GM12878 (cell line): ENCODE results near the gene TCF12. TPM values are rescaled to one million over a fixed set of nuclear protein-coding genes. Genes with fewer than 3 reads are reported as not detected.

ENCODE experiments used
- ATAC-seq: fragments of 200-7000 bp; cut with Tn5 transposase; 3 replicates; pipeline ENCODE4 v1.9.1; 2020; ENCODE audit warnings: mild to moderate bottlenecking, moderate library complexity
- BruUV-seq: library from RNA; stranded (reverse); fragments of 400-500 nt; replicated peaks from 2 replicates; lab custom pipeline; 2021; lab: Mats Ljungman, UMichigan
- CTCF ChIA-PET: fragments of 300-600 bp; sonication (Branson Sonifier 250); formaldehyde crosslinking; extraction: SDS; loops from one replicate; lab custom pipeline; 2021; ENCODE audit warnings: inconsistent platforms; lab: Yijun Ruan, JAX
- POLR2A ChIA-PET: fragments of 350-600 bp; formaldehyde crosslinking; extraction: SDS; loops from one replicate; lab custom pipeline; 2021; ENCODE audit warnings: inconsistent platforms; lab: Charles Lee
- RAD21 ChIA-PET: fragments of 300-600 bp; sonication (Branson Sonifier 250); formaldehyde crosslinking; loops from one replicate; lab custom pipeline; 2023; ENCODE audit warnings: antibody characterized with exemption; ENCODE audit not compliant: unreplicated experiment; lab: Charles Lee
- SMC1A ChIA-PET: fragments of 300-600 bp; sonication (Branson Sonifier 250); formaldehyde crosslinking; loops from one replicate; lab custom pipeline; 2023; ENCODE audit not compliant: unreplicated experiment, uncharacterized antibody; lab: Charles Lee
- DNase-seq: peaks from one replicate; pipeline ENCODE4 v3.0.0-alpha.2; 2011; ENCODE audit warnings: low read depth, low spot score
- FAIRE-seq: peaks from 3 replicates; lab custom pipeline; 2011; peaks lifted over from hg19 to GRCh38; lab: Jason Lieb, UNC
- H2AFZ ChIP-seq: 2 replicates; pipeline ENCODE4 v1.6.0; 2011; ENCODE audit warnings: low read depth, low read length, control low read depth; ENCODE audit not compliant: control insufficient read depth
- H3K27ac ChIP-seq: 2 replicates; pipeline ENCODE4 v1.5.1; 2011; ENCODE audit warnings: control low read depth; ENCODE audit not compliant: control insufficient read depth, insufficient read depth
- H3K27me3 ChIP-seq, 2 experiments: replicated peaks in 1 of 2; 2 replicates each; pipeline versions ENCODE4 v1.6.0 to v1.6.1; 2011; ENCODE audit warnings: low read length in 1 of 2; ENCODE audit not compliant: control insufficient read depth in 2 of 2, insufficient read depth in 2 of 2
- H3K36me3 ChIP-seq, 2 experiments: 2 replicates each; pipeline ENCODE4 v1.5.1; 2011; ENCODE audit warnings: low read length in 1 of 2; ENCODE audit not compliant: control insufficient read depth in 2 of 2, insufficient read depth in 2 of 2
- H3K4me1 ChIP-seq: 2 replicates; pipeline ENCODE4 v1.6.1; 2011; ENCODE audit warnings: mild to moderate bottlenecking, low read length, moderate library complexity, mixed read lengths; ENCODE audit not compliant: control insufficient read depth, insufficient read depth
- H3K4me2 ChIP-seq: 2 replicates; pipeline ENCODE4 v1.6.0; 2011; ENCODE audit warnings: control low read depth; ENCODE audit not compliant: control insufficient read depth, insufficient read depth
- H3K4me3 ChIP-seq: fragments of 200-600 bp; sonication (generic); 2 replicates; pipeline ENCODE4 v1.5.1; 2016
- H3K79me2 ChIP-seq: 2 replicates; pipeline ENCODE4 v1.6.0; 2011; ENCODE audit warnings: low read length; ENCODE audit not compliant: control insufficient read depth, insufficient read depth
- H3K9ac ChIP-seq: 2 replicates; pipeline ENCODE4 v1.8.0; 2011; ENCODE audit warnings: low read length, control low read depth, mixed read lengths; ENCODE audit not compliant: control insufficient read depth, insufficient read depth
- H3K9me3 ChIP-seq: replicated peaks from 3 replicates; pipeline ENCODE4 v1.5.1; 2011; ENCODE audit warnings: mild to moderate bottlenecking, low read length; ENCODE audit not compliant: control insufficient read depth, insufficient read depth
- H4K20me1 ChIP-seq: 2 replicates; pipeline ENCODE4 v1.6.0; 2011; ENCODE audit not compliant: control insufficient read depth, insufficient read depth
- CHD2 ChIP-seq: IDR thresholded peaks from 2 replicates; pipeline ENCODE4 v1.6.1; 2011; ENCODE audit warnings: low read depth, low read length, improper control_type of control experiment, borderline replicate concordance
- CHD4 ChIP-seq: fragments of 200-600 bp; sonication (generic); IDR thresholded peaks from 2 replicates; pipeline ENCODE4 v1.6.1; 2016; ENCODE audit warnings: mild to moderate bottlenecking
- HDAC6 ChIP-seq: fragments of 200-600 bp; sonication (generic); IDR thresholded peaks from one replicate; pipeline ENCODE4 v1.8.0; 2017; ENCODE audit warnings: antibody characterized with exemption; ENCODE audit not compliant: unreplicated experiment
- NKRF ChIP-seq: fragments of 450-650 bp; conservative IDR thresholded peaks from 2 replicates; pipeline ENCODE4 v1.6.1; 2017; ENCODE audit warnings: mild to moderate bottlenecking, moderate library complexity
- NRF1 ChIP-seq: conservative IDR thresholded peaks from 2 replicates; pipeline ENCODE4 v1.6.1; 2011; ENCODE audit warnings: mild to moderate bottlenecking, low read depth, low read length, improper control_type of control experiment
- PML ChIP-seq: IDR thresholded peaks from 2 replicates; pipeline ENCODE4 v1.6.1; 2012; ENCODE audit warnings: low read length, inconsistent platforms
- POLR2A ChIP-seq: IDR thresholded peaks from 2 replicates; pipeline ENCODE4 v1.6.1; 2011; ENCODE audit warnings: low read depth, mild to moderate bottlenecking, low read length
- SIN3A ChIP-seq: IDR thresholded peaks from 2 replicates; pipeline ENCODE4 v1.6.1; 2012; ENCODE audit warnings: low read depth, low read length, improper control_type of control experiment
- YBX1 ChIP-seq: fragments of 450-650 bp; IDR thresholded peaks from 2 replicates; pipeline ENCODE4 v1.6.1; 2016; ENCODE audit warnings: antibody characterized with exemption
- WGBS: methylation state at CpG from one replicate; pipeline ENCODE4 v1.1.6; 2016; ENCODE audit warnings: low lambda C conversion rate; ENCODE audit not compliant: insufficient replicate concordance, insufficient coverage; ENCODE audit errors: missing lambda C conversion rate; 5-methylcytosine and 5-hydroxymethylcytosine counted together
- in situ Hi-C: fragments of 300-500 bp; cut with MboI; formaldehyde crosslinking; loops from 9 replicates; pipeline ENCODE4 v1.14.3; 2018; ENCODE audit warnings: mixed read lengths
- intact Hi-C: fragments of 100-400 bp; cut with micrococcal nuclease; formaldehyde crosslinking; loops from one replicate; pipeline ENCODE4 v1.14.2; 2022; ENCODE audit not compliant: unreplicated experiment
- polyA plus RNA-seq, 11 experiments: library from polyadenylated mRNA; depleted of rRNA in 4 of 11; unstranded in 6 of 11; stranded (reverse) in 5 of 11; fragments of >200 nt; fragmentation: Nextera tagmentation in 4 of 11; fragmentation: Illumina TruSeq in 1 of 11; extraction: Ambion mirVana in 4 of 11; extraction: Trizol in 1 of 11; gene quantifications; 1 replicate in 1 of 11; 2 replicates in 10 of 11; pipeline versions ENCODE4 v1.2.1 to v1.2.3, GENCODE V29; 2011 to 2016; ENCODE audit warnings: inconsistent platforms in 2 of 11, missing spikeins in 2 of 11, low read depth in 1 of 11
- total RNA-seq, 4 experiments: library from RNA; depleted of rRNA in 3 of 4; stranded (reverse); fragments of >200 nt in 3 of 4; fragmentation: Illumina TruSeq in 1 of 4; extraction: Trizol in 1 of 4; gene quantifications; 2 replicates each; pipeline versions ENCODE4 v1.2.1 to v1.2.3, GENCODE V29; 2013 to 2021
- TF ChIP-seq, protein P1 (sequence below): fragments of 150-350 bp; IDR thresholded peaks from 2 replicates; pipeline ENCODE4 v1.6.1; 2014; ENCODE audit warnings: mild to moderate bottlenecking, low read depth, low read length
- TF ChIP-seq, protein P2 (sequence below): fragments of 450-650 bp; formaldehyde crosslinking; IDR thresholded peaks from 2 replicates; pipeline ENCODE4 v1.4.0; 2022; ENCODE audit warnings: mild to moderate bottlenecking, moderate library complexity

TCF12 gene
- total and polyA plus RNA-seq, 10 of the 15 experiments (the other 5 are each of a cell fraction or from before 2014, with no cell fraction given) = 8.2 to 70.9 (median 49.5) TPM

DNA sequence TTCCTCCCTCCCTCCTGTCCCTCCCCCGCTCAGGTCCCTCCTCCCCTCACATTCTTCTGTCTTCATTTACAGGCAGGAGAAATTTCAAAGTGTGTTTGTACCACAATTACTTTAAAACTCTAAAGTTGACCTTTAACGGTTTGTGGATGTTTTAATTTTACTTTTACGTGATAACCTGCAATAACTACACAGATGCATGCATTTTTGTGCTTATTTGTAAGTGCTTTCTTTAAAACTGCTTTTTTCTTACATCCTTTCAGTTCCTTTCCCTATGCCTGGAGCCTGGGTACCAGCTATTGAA is 406.1 kb downstream of the TCF12 start:
- H3K9ac ChIP-seq = no peak overlapping the region
- no TSS peak for BruUV-seq
- H3K4me1 ChIP-seq = no peaks in the 10 kb centered on the region
- ChIA-PET POLR2A (no interaction called here), SMC1A (no interaction called here), CTCF (interaction anchor here (0.6 kb wide), 1 partner anchor 62 kb away, joined by 3 read pairs; no protein-coding TSS in a partner anchor), RAD21 (no interaction called here)
- TF ChIP-seq CHD4 = no peak
- no peak for TF ChIP-seq PML
- no peak for TF ChIP-seq YBX1
- no peak for TF ChIP-seq NKRF
- TF ChIP-seq NRF1 = no peak
- TF ChIP-seq SIN3A = no peak
- TF ChIP-seq CHD2 = no peak
- TF ChIP-seq, protein P1, sequence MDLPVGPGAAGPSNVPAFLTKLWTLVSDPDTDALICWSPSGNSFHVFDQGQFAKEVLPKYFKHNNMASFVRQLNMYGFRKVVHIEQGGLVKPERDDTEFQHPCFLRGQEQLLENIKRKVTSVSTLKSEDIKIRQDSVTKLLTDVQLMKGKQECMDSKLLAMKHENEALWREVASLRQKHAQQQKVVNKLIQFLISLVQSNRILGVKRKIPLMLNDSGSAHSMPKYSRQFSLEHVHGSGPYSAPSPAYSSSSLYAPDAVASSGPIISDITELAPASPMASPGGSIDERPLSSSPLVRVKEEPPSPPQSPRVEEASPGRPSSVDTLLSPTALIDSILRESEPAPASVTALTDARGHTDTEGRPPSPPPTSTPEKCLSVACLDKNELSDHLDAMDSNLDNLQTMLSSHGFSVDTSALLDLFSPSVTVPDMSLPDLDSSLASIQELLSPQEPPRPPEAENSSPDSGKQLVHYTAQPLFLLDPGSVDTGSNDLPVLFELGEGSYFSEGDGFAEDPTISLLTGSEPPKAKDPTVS = no peak
- TF ChIP-seq, protein P2, sequence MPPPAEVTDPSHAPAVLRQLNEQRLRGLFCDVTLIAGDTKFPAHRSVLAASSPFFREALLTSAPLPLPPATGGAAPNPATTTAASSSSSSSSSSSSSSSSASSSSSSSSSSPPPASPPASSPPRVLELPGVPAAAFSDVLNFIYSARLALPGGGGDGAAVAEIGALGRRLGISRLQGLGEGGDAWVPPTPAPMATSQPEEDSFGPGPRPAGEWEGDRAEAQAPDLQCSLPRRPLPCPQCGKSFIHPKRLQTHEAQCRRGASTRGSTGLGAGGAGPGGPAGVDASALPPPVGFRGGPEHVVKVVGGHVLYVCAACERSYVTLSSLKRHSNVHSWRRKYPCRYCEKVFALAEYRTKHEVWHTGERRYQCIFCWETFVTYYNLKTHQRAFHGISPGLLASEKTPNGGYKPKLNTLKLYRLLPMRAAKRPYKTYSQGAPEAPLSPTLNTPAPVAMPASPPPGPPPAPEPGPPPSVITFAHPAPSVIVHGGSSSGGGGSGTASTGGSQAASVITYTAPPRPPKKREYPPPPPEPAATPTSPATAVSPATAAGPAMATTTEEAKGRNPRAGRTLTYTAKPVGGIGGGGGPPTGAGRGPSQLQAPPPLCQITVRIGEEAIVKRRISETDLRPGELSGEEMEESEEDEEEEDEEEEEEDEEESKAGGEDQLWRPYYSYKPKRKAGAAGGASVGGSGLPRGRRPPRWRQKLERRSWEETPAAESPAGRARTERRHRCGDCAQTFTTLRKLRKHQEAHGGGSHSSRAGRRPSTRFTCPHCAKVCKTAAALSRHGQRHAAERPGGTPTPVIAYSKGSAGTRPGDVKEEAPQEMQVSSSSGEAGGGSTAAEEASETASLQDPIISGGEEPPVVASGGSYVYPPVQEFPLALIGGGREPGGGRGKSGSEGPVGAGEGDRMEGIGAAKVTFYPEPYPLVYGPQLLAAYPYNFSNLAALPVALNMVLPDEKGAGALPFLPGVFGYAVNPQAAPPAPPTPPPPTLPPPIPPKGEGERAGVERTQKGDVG = no peak
- no peak for TF ChIP-seq HDAC6
- no peak for TF ChIP-seq POLR2A
- ATAC-seq (no peak), FAIRE-seq (no peak), DNase-seq (no peak)
- H3K4me3 ChIP-seq = no peak overlapping the region
- no peak overlapping the region for H2AFZ ChIP-seq
- intact Hi-C loops (no loop called here), in situ Hi-C loops (no loop called here)
- 83% methylated on average over 2 of the region's 3 CpGs for WGBS
- H3K36me3 ChIP-seq = no peaks in the 10 kb centered on the region
- no peaks in the 10 kb centered on the region for H3K79me2 ChIP-seq
- no peak overlapping the region for H3K4me2 ChIP-seq
- no peaks in the 10 kb centered on the region for H4K20me1 ChIP-seq
- H3K27me3 ChIP-seq = no peaks in the 10 kb centered on the region
- H3K27ac ChIP-seq = no peak overlapping the region
- no peaks in the 10 kb centered on the region for H3K9me3 ChIP-seq
